Colonic mucosa (tissue), 4 donors: ENCODE measurements around the gene CSNK1G1. TPM values are rescaled to one million over a fixed set of nuclear protein-coding genes. Genes with fewer than 3 reads are reported as not detected.
"Not testable (repeated sequence)": the region's sequence is repeated elsewhere in the genome, so short reads cannot be mapped to it uniquely, and the experiment has no call there.

Source experiments
- DNase-seq: peaks from one replicate; pipeline ENCODE4 v3.0.0-alpha.2; 2020
- H3K27ac ChIP-seq: fragments of 200-600 bp; one replicate; pipeline ENCODE4 v1.8.0; 2021
- H3K27me3 ChIP-seq: fragments of 200-600 bp; one replicate; pipeline ENCODE4 v1.8.0; 2021
- H3K36me3 ChIP-seq: fragments of 200-600 bp; one replicate; pipeline ENCODE4 v1.8.0; 2021
- H3K4me1 ChIP-seq: fragments of 200-600 bp; one replicate; pipeline ENCODE4 v1.8.0; 2021; ENCODE audit warnings: mild to moderate bottlenecking
- H3K4me3 ChIP-seq: fragments of 200-600 bp; one replicate; pipeline ENCODE4 v1.8.0; 2021
- H3K9ac ChIP-seq, 2 donors: one replicate each; pipeline ENCODE4 v1.7.0; 2013; ENCODE audit warnings: control low read depth in 2 of 2, low read depth in 2 of 2, low read length in 2 of 2
- H3K9me3 ChIP-seq: fragments of 200-600 bp; one replicate; pipeline ENCODE4 v1.8.0; 2021
- intact Hi-C: fragments of 100-400 bp; cut with DNase I; formaldehyde crosslinking; loops from one replicate; pipeline ENCODE4 v1.14.1; 2022
- total RNA-seq, 2 donors: library from RNA; stranded (reverse); fragmentation: NEBNext Ultra II Directional in 1 of 2; extraction: Animal tissue kit (Norgen Biotek cat#: 25700) in 1 of 2; gene quantifications; one replicate each; pipeline ENCODE4 v1.2.1, GENCODE V29; 2021
- TF ChIP-seq, protein P1 (sequence below): fragments of 200-600 bp; IDR thresholded peaks from one replicate; pipeline ENCODE4 v1.8.0; 2022; ENCODE audit warnings: antibody characterized with exemption, mild to moderate bottlenecking
- donor health status: healthy.
- donor health status: DM: no; HTN: no; CAD: no.
- donor health status: DM: no; HTN: no; CAD: no.

Gene CSNK1G1
- 10 to 100 TPM; 17.0 to 18.5 TPM for total RNA-seq

DNA sequence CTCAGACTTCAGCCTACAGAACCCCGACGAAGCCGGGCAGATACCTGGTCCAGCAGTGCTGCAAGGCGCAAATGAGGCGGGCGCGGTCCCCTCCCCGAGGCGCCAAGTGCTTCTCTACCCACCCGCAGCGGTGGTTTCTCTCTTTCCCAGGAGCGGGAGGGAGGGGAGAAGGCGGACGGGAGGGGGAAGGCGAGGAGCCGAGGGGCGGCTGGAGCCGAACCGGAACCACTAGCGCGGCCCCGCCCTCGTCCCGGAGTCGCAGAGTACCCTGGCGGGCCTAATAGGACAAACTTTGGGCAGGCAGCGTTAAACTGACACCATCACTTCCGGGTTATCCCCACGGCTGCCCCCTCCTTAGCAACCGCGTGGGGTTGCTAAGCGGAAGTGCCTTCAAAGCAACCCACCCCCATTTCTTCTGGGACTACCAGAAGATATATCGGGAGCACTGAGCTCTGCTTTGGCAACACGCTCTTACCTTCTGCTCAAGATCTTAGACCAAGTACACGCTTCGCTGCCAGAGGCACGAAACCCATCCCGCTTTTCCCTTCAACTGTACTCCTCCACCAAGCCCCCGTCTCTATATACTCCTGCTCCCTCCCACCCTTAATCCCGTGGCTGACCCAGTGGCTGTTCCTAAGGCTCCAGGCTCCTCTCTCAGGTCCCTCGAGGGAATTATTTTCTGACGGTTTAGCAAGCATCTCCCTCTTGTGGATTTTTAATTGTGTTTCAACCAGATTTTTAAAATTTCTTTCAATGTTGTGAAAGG is at the start of gene CSNK1G1:
TSS of gene CSNK1G1 (minus strand) at position 230 of the 766 bp plus-strand sequence. CDS start 55,674 bp downstream, outside the sequence.
- DNase-seq, result peak; percentile 94
- Histone ChIP-seq H3K9me3 (no peaks in the 10 kb centered on the region), H3K4me3 (peak within 1 kb of the TSS; percentile 88), H3K9ac (peak within 1 kb of the TSS; percentile 73 to 85), H3K27ac (peak within 1 kb of the TSS; percentile 62), H3K36me3 (no peaks in the 10 kb centered on the region), H3K27me3 (no peaks in the 10 kb centered on the region), H3K4me1 (no peaks in the 10 kb centered on the region)
- TF ChIP-seq, protein P1, sequence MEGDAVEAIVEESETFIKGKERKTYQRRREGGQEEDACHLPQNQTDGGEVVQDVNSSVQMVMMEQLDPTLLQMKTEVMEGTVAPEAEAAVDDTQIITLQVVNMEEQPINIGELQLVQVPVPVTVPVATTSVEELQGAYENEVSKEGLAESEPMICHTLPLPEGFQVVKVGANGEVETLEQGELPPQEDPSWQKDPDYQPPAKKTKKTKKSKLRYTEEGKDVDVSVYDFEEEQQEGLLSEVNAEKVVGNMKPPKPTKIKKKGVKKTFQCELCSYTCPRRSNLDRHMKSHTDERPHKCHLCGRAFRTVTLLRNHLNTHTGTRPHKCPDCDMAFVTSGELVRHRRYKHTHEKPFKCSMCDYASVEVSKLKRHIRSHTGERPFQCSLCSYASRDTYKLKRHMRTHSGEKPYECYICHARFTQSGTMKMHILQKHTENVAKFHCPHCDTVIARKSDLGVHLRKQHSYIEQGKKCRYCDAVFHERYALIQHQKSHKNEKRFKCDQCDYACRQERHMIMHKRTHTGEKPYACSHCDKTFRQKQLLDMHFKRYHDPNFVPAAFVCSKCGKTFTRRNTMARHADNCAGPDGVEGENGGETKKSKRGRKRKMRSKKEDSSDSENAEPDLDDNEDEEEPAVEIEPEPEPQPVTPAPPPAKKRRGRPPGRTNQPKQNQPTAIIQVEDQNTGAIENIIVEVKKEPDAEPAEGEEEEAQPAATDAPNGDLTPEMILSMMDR, result peak; percentile 14
- intact Hi-C loops, result loop anchor here (5.0 kb wide), 1 partner anchor 144 kb away; no protein-coding TSS in a partner anchor

DNA sequence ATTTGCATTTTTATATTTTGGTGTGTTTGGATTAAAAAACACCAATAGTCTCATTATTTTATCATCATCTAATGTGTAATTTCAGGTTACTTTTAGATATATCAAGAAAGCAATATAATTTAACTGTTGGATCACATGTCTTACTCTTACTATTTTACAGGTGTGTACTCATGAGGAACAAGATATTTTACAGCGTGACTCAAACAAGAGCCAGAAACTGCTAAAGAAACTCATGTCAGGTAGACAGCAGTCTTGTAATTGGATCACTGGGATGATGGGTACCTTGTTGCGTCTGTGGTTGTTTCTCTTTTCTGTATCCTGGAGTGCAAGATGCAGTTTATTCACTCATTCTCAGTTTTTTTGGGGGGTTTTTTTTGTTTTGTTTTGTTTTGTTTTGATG is 44.6 kb upstream of the CSNK1G1 start:
- no peaks in the 10 kb centered on the region for H3K4me1 ChIP-seq
- no peaks in the 10 kb centered on the region for H3K27me3 ChIP-seq
- H3K36me3 ChIP-seq, result peaks cover 20% of the 10 kb centered on the region
- TF ChIP-seq, protein P1, result no peak
- no peak overlapping the region for H3K27ac ChIP-seq
- DNase-seq, result no peak
- H3K4me3 ChIP-seq, result no peak overlapping the region
- intact Hi-C loops, result no loop called here
- H3K9me3 ChIP-seq, result no peaks in the 10 kb centered on the region
- H3K9ac ChIP-seq, result no peak overlapping the region

DNA sequence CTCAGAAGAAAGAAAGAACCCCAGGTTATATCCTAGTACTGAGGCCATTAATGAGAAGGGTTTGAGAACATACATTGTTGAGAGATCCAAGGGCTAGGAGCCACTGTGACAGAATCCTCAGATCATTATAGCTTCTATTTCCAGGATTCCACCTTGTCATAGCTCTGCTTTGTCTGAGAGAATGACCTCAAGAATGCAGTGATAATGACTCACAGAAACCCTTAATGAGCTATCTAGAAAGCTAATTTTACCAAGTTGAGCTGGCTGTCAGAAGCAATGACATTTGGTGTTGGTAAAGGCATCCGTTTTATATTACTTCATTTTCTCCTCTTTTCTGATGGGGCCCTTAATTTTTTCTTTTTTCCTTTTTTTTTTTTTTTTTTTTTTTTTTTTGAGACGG is 42.6 kb upstream of the CSNK1G1 start:
- Histone ChIP-seq H3K4me1 (no peaks in the 10 kb centered on the region), H3K36me3 (peaks cover 20% of the 10 kb centered on the region), H3K9ac (no peak overlapping the region), H3K9me3 (no peaks in the 10 kb centered on the region), H3K27me3 (no peaks in the 10 kb centered on the region), H3K4me3 (no peak overlapping the region), H3K27ac (no peak overlapping the region)
- DNase-seq, result no peak
- intact Hi-C loops, result no loop called here
- TF ChIP-seq, protein P1, result no peak

DNA sequence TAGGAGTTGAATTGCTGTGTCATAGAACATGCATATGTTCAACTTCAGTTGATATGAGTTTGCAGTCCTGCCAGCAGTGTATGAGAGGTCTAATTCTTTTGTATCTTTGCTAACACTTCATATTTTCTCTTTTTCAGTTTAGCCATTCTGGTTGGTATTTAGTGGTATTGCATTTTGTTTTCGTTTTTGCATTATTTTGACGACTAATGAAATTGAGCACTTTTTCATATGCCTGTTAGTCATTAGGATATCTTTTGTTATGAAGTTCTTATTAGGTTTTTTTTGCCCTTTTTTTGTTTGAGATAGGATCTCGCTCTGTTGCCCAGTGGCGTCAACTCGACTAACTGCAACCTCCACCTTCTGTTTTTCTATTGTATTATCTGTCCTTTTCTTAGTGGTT is 40.8 kb upstream of the CSNK1G1 start:
- Histone ChIP-seq H3K4me1 (no peaks in the 10 kb centered on the region), H3K36me3 (peaks cover 16% of the 10 kb centered on the region), H3K4me3 (no peak overlapping the region), H3K27me3 (no peaks in the 10 kb centered on the region), H3K9ac (no peak overlapping the region), H3K27ac (no peak overlapping the region), H3K9me3 (no peaks in the 10 kb centered on the region)
- TF ChIP-seq, protein P1, result no peak
- intact Hi-C loops, result no loop called here
- no peak for DNase-seq

DNA sequence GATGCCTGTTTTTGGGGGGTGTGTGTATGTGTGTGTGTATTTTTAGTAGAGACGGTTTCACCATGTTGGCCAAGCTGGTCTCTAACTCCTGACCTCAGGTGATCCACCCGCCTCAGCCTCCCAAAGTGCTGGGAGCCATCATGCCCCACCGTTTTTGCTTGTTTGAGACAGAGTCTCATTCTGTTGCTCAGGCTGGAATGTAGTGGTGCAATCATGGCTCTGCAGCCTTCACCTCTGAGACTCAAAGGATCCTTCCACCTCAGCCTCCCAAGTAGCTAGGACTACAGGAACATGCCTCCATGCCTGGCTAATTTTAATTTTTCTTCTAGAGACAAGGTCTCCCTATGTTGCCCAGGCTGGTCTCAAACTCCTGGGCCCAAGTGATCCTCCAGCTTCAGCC is 36.5 kb upstream of the CSNK1G1 start:
- H3K36me3 ChIP-seq, DNase-seq, H3K9me3 ChIP-seq: not testable (repeated sequence)

DNA sequence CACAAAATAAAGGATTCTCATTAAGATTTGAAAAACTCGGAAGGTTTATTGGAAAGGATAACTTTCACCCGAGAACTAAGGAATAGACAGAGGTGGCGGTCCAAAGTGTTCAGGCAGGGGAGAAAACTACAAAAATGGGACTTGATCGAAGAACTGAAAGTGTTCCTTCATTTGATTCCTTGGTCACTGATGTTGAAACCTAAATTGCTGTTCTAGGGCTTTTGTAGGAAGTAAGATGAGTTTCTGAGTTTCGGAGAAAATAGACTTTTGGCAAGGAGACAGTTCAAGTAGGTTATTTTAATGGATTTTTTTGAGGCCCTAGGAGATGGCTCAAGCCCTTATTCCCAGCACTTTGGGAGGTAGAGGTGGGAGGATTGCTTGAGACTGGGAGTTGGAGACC is 33.1 kb upstream of the CSNK1G1 start:
- Histone ChIP-seq H3K4me1 (peaks cover 7% of the 10 kb centered on the region), H3K36me3 (no peaks in the 10 kb centered on the region), H3K27me3 (no peaks in the 10 kb centered on the region), H3K4me3 (no peak overlapping the region), H3K27ac (no peak overlapping the region), H3K9me3 (no peaks in the 10 kb centered on the region), H3K9ac (no peak overlapping the region)
- TF ChIP-seq, protein P1, result no peak
- intact Hi-C loops, result no loop called here
- DNase-seq, result no peak

More for the DNA sequence above, 36.5 kb upstream of the CSNK1G1 start:
- intact Hi-C loops, H3K27me3 ChIP-seq, H3K4me1 ChIP-seq, H3K27ac ChIP-seq, H3K4me3 ChIP-seq, H3K9ac ChIP-seq: not testable (repeated sequence)
